KMS-11 (cell line): Measurements from ENCODE around the gene EME2.

Experiments used
- H2AFZ ChIP-seq: fragments of 200-600 bp; sonication (generic); 2 replicates; pipeline ENCODE4 v1.6.1; 2016; ENCODE audit warnings: antibody characterized with exemption, mixed run types, low read depth
- H3K27ac ChIP-seq: fragments of 200-600 bp; sonication (generic); 2 replicates; pipeline ENCODE4 v1.6.1; 2016; ENCODE audit warnings: mild to moderate bottlenecking, mixed run types
- H3K27me3 ChIP-seq: fragments of 200-600 bp; sonication (generic); 2 replicates; pipeline ENCODE4 v1.6.1; 2017; ENCODE audit warnings: mild to moderate bottlenecking, low read depth, mixed run types, moderate library complexity; ENCODE audit not compliant: insufficient read depth
- H3K36me3 ChIP-seq: fragments of 200-600 bp; sonication (generic); 2 replicates; pipeline ENCODE4 v1.6.1; 2017; ENCODE audit warnings: mild to moderate bottlenecking, mixed run types; ENCODE audit not compliant: insufficient read depth
- H3K4me1 ChIP-seq: fragments of 200-600 bp; sonication (generic); 2 replicates; pipeline ENCODE4 v1.6.1; 2016; ENCODE audit warnings: mild to moderate bottlenecking, low read depth, mixed run types; ENCODE audit not compliant: poor library complexity, severe bottlenecking
- H3K4me2 ChIP-seq: fragments of 200-600 bp; sonication (generic); 2 replicates; pipeline ENCODE4 v1.7.0; 2016; ENCODE audit warnings: mild to moderate bottlenecking, mixed run types
- H3K4me3 ChIP-seq: fragments of 200-600 bp; sonication (generic); IDR thresholded peaks from 2 replicates; pipeline ENCODE4 v1.6.1; 2017; ENCODE audit warnings: low read depth, low read length, mixed read lengths; ENCODE audit not compliant: insufficient read depth
- H3K79me2 ChIP-seq: fragments of 200-600 bp; sonication (generic); 2 replicates; pipeline ENCODE4 v1.6.1; 2016; ENCODE audit warnings: low read depth, mixed run types; ENCODE audit not compliant: insufficient read depth
- H3K9ac ChIP-seq: fragments of 200-600 bp; sonication (generic); 2 replicates; pipeline ENCODE4 v1.6.1; 2016; ENCODE audit warnings: mild to moderate bottlenecking, mixed run types
- H4K20me1 ChIP-seq: fragments of 200-600 bp; sonication (generic); 2 replicates; pipeline ENCODE4 v1.6.1; 2016; ENCODE audit warnings: mild to moderate bottlenecking, mixed run types; ENCODE audit not compliant: insufficient read depth
- TF ChIP-seq, protein P1 (sequence below): fragments of 200-600 bp; sonication (generic); conservative IDR thresholded peaks from 2 replicates; pipeline ENCODE4 v1.6.1; 2017; ENCODE audit warnings: low read depth, mild to moderate bottlenecking, antibody characterized with exemption, low read length, moderate library complexity, mixed read lengths

Gene EME2

DNA sequence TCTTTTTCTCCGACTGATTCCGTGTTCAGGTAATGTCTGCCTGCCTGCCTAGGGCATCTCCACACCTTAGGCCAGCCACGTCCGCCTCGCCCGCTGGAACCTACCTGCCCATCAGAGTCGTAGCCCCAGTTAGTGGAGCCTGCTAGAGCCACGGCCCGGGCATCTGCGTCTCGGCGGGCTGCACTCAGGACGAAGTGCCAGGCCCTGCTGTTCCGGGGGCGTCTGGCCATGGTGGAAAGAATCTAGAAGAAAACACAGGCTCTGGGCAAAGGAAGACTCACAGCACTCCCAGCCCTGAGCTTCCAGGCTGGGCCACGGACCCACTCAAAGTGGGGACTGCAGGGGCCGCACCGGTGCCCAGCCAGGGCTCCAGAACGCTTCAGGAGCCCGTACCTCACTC lies 8.6 kb downstream of the EME2 start:
- TF ChIP-seq, protein P1, sequence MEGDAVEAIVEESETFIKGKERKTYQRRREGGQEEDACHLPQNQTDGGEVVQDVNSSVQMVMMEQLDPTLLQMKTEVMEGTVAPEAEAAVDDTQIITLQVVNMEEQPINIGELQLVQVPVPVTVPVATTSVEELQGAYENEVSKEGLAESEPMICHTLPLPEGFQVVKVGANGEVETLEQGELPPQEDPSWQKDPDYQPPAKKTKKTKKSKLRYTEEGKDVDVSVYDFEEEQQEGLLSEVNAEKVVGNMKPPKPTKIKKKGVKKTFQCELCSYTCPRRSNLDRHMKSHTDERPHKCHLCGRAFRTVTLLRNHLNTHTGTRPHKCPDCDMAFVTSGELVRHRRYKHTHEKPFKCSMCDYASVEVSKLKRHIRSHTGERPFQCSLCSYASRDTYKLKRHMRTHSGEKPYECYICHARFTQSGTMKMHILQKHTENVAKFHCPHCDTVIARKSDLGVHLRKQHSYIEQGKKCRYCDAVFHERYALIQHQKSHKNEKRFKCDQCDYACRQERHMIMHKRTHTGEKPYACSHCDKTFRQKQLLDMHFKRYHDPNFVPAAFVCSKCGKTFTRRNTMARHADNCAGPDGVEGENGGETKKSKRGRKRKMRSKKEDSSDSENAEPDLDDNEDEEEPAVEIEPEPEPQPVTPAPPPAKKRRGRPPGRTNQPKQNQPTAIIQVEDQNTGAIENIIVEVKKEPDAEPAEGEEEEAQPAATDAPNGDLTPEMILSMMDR = no peak
- H4K20me1 ChIP-seq = no peaks in the 10 kb centered on the region
- peaks cover 42% of the 10 kb centered on the region for H3K79me2 ChIP-seq
- H3K4me2 ChIP-seq = peak overlapping the region; percentile 66
- H3K27me3 ChIP-seq = no peaks in the 10 kb centered on the region
- H2AFZ ChIP-seq = no peak overlapping the region
- H3K4me1 ChIP-seq = peaks cover 14% of the 10 kb centered on the region
- H3K9ac ChIP-seq = no peak overlapping the region; the same call in 1 of the 2 replicates
- no peak overlapping the region for H3K27ac ChIP-seq
- no peaks in the 10 kb centered on the region for H3K36me3 ChIP-seq
- no peak overlapping the region for H3K4me3 ChIP-seq

GRCh38 chr16:1781758-1782407 lies 9.3 kb downstream of the EME2 start:
- Histone ChIP-seq H3K4me1 (peaks cover 14% of the 10 kb centered on the region), H2AFZ (peak overlapping the region; percentile 39; the same call in 1 of the 2 replicates), H3K9ac (peak overlapping the region; percentile 27; the same call in 1 of the 2 replicates), H3K27ac (peak overlapping the region; percentile 37; the same call in 1 of the 2 replicates), H4K20me1 (no peaks in the 10 kb centered on the region), H3K27me3 (no peaks in the 10 kb centered on the region), H3K4me2 (peak overlapping the region; percentile 66), H3K4me3 (no peak overlapping the region), H3K79me2 (peaks cover 43% of the 10 kb centered on the region), H3K36me3 (no peaks in the 10 kb centered on the region)
- TF ChIP-seq, protein P1 = no peak

- Histone ChIP-seq H3K9ac (peak within 1 kb of the TSS; percentile 69), H2AFZ (peak within 1 kb of the TSS; percentile 78), H3K4me3 (no peak within 1 kb of the TSS), H3K4me2 (peak within 1 kb of the TSS; percentile 84), H4K20me1 (no peaks in the 10 kb centered on the region), H3K79me2 (peaks cover 43% of the 10 kb centered on the region), H3K36me3 (no peaks in the 10 kb centered on the region), H3K27ac (peak within 1 kb of the TSS; percentile 62), H3K27me3 (no peaks in the 10 kb centered on the region), H3K4me1 (peaks cover 14% of the 10 kb centered on the region)
- TF ChIP-seq, protein P1 = no peak
Observed at GRCh38 chr16:1782408-1783264, 10.0 kb downstream of the EME2 start, which contains the start of the genes NUBP2 and SPSB3. TSS of gene NUBP2 (plus strand) at chr16:1782960. CDS start at chr16:1783021, 61 bp downstream. TSS of gene SPSB3 (minus strand) at chr16:1782571. CDS start at chr16:1781483, 1,088 bp downstream.

DNA sequence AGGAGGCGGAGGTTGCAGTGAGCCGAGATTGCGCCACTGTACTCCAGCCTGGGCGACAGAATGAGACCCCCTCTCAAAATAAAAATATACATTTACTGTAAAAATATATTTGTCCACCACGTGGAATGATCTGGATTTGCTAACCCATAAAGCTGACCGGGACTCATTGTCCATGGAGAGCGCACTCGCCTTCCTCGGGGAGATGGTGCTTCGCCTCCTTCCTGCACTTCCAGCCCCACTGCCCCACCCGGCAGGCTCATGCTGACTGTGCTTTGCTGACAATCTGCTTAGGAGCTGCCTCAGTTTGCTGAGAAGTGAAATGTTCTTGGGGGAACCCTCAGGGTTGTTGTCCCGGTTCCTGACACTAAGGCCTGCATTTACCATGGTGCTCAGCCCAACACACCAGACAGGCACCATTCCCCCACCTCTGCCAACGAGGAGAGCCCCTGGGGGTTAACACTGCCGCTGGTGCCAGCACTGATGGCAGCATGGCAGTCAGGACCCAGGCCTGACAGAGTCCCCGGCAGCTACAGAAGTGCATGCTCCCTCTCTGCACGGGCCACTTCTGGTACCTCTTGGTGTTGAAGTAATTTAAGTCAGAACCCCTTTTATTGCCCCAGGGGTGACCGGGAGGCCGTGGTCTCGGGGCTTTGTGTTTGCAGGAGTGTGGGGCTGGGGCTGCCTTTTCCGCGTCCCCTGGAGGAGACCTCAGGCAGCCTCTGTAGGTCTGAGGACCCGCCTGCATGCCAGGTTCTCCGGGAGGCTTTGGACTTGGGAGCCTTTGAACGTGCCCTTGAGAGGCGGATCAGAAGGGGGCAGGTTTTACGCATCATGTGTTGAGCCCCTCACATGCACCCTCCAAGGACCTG lies 12.6 kb downstream of the EME2 start:
- TF ChIP-seq, protein P1 = no peak
- Histone ChIP-seq H3K36me3 (no peaks in the 10 kb centered on the region), H4K20me1 (no peaks in the 10 kb centered on the region), H3K27me3 (no peaks in the 10 kb centered on the region), H2AFZ (no peak overlapping the region), H3K4me1 (peaks cover 14% of the 10 kb centered on the region), H3K79me2 (peaks cover 43% of the 10 kb centered on the region), H3K4me3 (no peak overlapping the region), H3K9ac (no peak overlapping the region), H3K4me2 (no peak overlapping the region), H3K27ac (no peak overlapping the region)
